ENCODE data around the gene CSK. TPM values are rescaled to one million over a fixed set of nuclear protein-coding genes. Genes with fewer than 3 reads are reported as not detected.
A peak's percentile ranks its signal among the peaks of the same experiment; 100 is the strongest.

Gene CSK
- total and polyA plus RNA-seq, 4 donors, result 6.9 to 41.7 (median 24.1) TPM

DNA sequence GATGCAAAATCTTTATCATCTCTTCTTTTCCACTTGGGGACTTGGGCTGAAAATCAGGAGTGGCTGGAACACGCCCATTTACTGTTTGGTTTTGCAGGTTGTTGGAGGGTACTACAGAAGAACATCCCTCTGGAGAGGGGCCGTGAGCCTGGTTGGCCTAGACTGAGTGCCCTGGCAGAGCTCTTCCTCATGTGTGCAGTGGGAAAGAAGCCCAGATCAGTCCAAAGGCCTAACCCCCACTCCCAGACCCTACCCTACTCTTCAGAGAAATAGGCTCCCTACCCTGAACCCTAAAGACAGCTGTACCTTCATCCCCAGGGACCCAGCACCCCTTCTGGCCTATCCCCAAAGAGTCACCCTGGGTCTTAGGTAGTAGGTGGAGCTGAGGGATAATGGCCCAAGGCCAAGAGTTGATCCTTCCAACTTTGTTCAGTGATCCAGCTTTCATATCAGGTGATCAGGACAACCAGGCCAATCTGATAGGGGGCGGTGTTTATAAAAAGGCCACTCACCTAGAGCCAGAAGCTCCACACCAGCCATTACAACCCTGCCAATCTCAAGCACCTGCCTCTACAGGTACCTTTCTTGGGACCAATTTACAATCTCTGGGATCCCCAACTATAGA is 33.4 kb upstream of the CSK start, which contains the start of gene CYP1A2 (continued):
- TF ChIP-seq, protein P1, sequence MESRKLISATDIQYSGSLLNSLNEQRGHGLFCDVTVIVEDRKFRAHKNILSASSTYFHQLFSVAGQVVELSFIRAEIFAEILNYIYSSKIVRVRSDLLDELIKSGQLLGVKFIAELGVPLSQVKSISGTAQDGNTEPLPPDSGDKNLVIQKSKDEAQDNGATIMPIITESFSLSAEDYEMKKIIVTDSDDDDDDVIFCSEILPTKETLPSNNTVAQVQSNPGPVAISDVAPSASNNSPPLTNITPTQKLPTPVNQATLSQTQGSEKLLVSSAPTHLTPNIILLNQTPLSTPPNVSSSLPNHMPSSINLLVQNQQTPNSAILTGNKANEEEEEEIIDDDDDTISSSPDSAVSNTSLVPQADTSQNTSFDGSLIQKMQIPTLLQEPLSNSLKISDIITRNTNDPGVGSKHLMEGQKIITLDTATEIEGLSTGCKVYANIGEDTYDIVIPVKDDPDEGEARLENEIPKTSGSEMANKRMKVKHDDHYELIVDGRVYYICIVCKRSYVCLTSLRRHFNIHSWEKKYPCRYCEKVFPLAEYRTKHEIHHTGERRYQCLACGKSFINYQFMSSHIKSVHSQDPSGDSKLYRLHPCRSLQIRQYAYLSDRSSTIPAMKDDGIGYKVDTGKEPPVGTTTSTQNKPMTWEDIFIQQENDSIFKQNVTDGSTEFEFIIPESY (IDR thresholded peaks at IDR 0.05), result no peak

DNA sequence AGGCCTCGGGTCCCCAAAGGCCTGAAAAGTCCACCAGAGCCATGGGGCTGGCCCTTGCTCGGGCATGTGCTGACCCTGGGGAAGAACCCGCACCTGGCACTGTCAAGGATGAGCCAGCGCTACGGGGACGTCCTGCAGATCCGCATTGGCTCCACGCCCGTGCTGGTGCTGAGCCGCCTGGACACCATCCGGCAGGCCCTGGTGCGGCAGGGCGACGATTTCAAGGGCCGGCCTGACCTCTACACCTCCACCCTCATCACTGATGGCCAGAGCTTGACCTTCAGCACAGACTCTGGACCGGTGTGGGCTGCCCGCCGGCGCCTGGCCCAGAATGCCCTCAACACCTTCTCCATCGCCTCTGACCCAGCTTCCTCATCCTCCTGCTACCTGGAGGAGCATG is 32.0 kb upstream of the CSK start:
- Histone ChIP-seq H3K9ac (ENCODE audit: low read depth in 1 of 2, low read length in 2 of 2) (no peak overlapping the region), H3K27me3 (ENCODE audit: control insufficient read depth in 4 of 4, insufficient read depth in 4 of 4, low read length in 3 of 4) (no peaks in the 10 kb centered on the region), H3K4me1 (ENCODE audit: control insufficient read depth in 4 of 4, insufficient read depth in 4 of 4, low read length in 3 of 4) (peaks cover 6 to 43% (median 30%) of the 10 kb centered on the region in 4 donors), H3K9me3 (ENCODE audit: control insufficient read depth in 4 of 4, low read length in 3 of 4) (no peaks in the 10 kb centered on the region), H3K36me3 (ENCODE audit: control insufficient read depth in 4 of 4, insufficient read depth in 3 of 4, low read depth in 1 of 4, low read length in 3 of 4) (peaks cover 0 to 2% (median under 1%) of the 10 kb centered on the region in 4 donors), H3K4me3 (ENCODE audit: low read depth in 1 of 3, low read length in 3 of 3) (peak overlapping the region in 2 of 3 donors; percentile 22 to 40), H3K27ac (ENCODE audit: low read depth in 1 of 2, low read length in 2 of 2) (peak overlapping the region in 1 of 2 donors; percentile 23)
- DNase-seq (ENCODE audit: low spot score), result no peak
- TF ChIP-seq, protein P1 (IDR thresholded peaks at IDR 0.05), result no peak
- peak in 1 of 2 donors; percentile 48 for TF ChIP-seq RAD21 (IDR thresholded peaks at IDR 0.05)
- no peak for TF ChIP-seq JUND (IDR thresholded peaks at IDR 0.05)
- no peak for TF ChIP-seq YY1 (IDR thresholded peaks at IDR 0.05)
- TF ChIP-seq RXRA (IDR thresholded peaks at IDR 0.05), result peak; percentile 86 to 88
- peak; percentile 41 for TF ChIP-seq SP1 (IDR thresholded peaks at IDR 0.05)
- TF ChIP-seq, protein P2, sequence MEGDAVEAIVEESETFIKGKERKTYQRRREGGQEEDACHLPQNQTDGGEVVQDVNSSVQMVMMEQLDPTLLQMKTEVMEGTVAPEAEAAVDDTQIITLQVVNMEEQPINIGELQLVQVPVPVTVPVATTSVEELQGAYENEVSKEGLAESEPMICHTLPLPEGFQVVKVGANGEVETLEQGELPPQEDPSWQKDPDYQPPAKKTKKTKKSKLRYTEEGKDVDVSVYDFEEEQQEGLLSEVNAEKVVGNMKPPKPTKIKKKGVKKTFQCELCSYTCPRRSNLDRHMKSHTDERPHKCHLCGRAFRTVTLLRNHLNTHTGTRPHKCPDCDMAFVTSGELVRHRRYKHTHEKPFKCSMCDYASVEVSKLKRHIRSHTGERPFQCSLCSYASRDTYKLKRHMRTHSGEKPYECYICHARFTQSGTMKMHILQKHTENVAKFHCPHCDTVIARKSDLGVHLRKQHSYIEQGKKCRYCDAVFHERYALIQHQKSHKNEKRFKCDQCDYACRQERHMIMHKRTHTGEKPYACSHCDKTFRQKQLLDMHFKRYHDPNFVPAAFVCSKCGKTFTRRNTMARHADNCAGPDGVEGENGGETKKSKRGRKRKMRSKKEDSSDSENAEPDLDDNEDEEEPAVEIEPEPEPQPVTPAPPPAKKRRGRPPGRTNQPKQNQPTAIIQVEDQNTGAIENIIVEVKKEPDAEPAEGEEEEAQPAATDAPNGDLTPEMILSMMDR (IDR thresholded peaks at IDR 0.05; ENCODE audit: low read depth, low read length, missing input control), result no peak
- no peak for TF ChIP-seq FOXA2 (IDR thresholded peaks at IDR 0.05)
- peak; percentile 42 for TF ChIP-seq HNF4G (IDR thresholded peaks at IDR 0.05)
- TF ChIP-seq, protein P3, sequence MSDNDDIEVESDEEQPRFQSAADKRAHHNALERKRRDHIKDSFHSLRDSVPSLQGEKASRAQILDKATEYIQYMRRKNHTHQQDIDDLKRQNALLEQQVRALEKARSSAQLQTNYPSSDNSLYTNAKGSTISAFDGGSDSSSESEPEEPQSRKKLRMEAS (IDR thresholded peaks at IDR 0.05), result peak; percentile 71
- TF ChIP-seq FOXA1 (IDR thresholded peaks at IDR 0.05), result no peak
- TF ChIP-seq, protein P4, sequence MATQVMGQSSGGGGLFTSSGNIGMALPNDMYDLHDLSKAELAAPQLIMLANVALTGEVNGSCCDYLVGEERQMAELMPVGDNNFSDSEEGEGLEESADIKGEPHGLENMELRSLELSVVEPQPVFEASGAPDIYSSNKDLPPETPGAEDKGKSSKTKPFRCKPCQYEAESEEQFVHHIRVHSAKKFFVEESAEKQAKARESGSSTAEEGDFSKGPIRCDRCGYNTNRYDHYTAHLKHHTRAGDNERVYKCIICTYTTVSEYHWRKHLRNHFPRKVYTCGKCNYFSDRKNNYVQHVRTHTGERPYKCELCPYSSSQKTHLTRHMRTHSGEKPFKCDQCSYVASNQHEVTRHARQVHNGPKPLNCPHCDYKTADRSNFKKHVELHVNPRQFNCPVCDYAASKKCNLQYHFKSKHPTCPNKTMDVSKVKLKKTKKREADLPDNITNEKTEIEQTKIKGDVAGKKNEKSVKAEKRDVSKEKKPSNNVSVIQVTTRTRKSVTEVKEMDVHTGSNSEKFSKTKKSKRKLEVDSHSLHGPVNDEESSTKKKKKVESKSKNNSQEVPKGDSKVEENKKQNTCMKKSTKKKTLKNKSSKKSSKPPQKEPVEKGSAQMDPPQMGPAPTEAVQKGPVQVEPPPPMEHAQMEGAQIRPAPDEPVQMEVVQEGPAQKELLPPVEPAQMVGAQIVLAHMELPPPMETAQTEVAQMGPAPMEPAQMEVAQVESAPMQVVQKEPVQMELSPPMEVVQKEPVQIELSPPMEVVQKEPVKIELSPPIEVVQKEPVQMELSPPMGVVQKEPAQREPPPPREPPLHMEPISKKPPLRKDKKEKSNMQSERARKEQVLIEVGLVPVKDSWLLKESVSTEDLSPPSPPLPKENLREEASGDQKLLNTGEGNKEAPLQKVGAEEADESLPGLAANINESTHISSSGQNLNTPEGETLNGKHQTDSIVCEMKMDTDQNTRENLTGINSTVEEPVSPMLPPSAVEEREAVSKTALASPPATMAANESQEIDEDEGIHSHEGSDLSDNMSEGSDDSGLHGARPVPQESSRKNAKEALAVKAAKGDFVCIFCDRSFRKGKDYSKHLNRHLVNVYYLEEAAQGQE (IDR thresholded peaks at IDR 0.05), result no peak
- TF ChIP-seq TAF1 (conservative IDR thresholded peaks at IDR 0.05), result no peak
- TF ChIP-seq NR2F2 (IDR thresholded peaks at IDR 0.05), result peak; percentile 30
- TF ChIP-seq HNF4A (conservative IDR thresholded peaks at IDR 0.05), result peak; percentile 87 to 90
- WGBS, result 35% methylated on average over 20 of the region's 20 CpGs
